HFF-Myc (cell line): Measurements from ENCODE around the gene REEP6.

ENCODE experiments used
- DNase-seq: peaks from one replicate; pipeline ENCODE4 v3.0.0-alpha.2; 2011; ENCODE audit warnings: low read depth; ENCODE audit errors: extremely low read depth
- H3K4me3 ChIP-seq: replicated peaks from 2 replicates; pipeline ENCODE4 v1.5.1; 2011; ENCODE audit warnings: low read depth, mild to moderate bottlenecking, control low read depth, low read length
- CTCF ChIP-seq: IDR thresholded peaks from 2 replicates; pipeline ENCODE4 v1.5.1; 2012; ENCODE audit warnings: mild to moderate bottlenecking, low read depth, low read length, control low read depth; ENCODE audit errors: missing control alignments

REEP6 gene

GRCh38 chr19:1507763-1508506, 17.0 kb downstream of the REEP6 start:
- no peak for TF ChIP-seq CTCF
- peak; percentile 82 for DNase-seq
- H3K4me3 ChIP-seq = peak overlapping the region; percentile 33; the same call in 1 of the 2 replicates

- 0 out of 2 replicates have a peak overlapping the region, but pooled peaks have one; percentile 7 for H3K4me3 ChIP-seq
- TF ChIP-seq CTCF = no peak
- DNase-seq = no peak
These were observed 17.5 kb downstream of the REEP6 start for GRCh38 chr19:1508507-1508856.

- H3K4me3 ChIP-seq = no peak overlapping the region
- no peak for TF ChIP-seq CTCF
- no peak for DNase-seq
These were observed 18.8 kb downstream of the REEP6 start for GRCh38 chr19:1509602-1510441.

- no peak for TF ChIP-seq CTCF
- H3K4me3 ChIP-seq = no peak overlapping the region
- DNase-seq = no peak
These were observed 19.4 kb downstream of the REEP6 start for GRCh38 chr19:1510442-1510806.

GRCh38 chr19:1510807-1511206, 19.8 kb downstream of the REEP6 start:
- DNase-seq = no peak
- TF ChIP-seq CTCF = no peak
- no peak overlapping the region for H3K4me3 ChIP-seq

DNA sequence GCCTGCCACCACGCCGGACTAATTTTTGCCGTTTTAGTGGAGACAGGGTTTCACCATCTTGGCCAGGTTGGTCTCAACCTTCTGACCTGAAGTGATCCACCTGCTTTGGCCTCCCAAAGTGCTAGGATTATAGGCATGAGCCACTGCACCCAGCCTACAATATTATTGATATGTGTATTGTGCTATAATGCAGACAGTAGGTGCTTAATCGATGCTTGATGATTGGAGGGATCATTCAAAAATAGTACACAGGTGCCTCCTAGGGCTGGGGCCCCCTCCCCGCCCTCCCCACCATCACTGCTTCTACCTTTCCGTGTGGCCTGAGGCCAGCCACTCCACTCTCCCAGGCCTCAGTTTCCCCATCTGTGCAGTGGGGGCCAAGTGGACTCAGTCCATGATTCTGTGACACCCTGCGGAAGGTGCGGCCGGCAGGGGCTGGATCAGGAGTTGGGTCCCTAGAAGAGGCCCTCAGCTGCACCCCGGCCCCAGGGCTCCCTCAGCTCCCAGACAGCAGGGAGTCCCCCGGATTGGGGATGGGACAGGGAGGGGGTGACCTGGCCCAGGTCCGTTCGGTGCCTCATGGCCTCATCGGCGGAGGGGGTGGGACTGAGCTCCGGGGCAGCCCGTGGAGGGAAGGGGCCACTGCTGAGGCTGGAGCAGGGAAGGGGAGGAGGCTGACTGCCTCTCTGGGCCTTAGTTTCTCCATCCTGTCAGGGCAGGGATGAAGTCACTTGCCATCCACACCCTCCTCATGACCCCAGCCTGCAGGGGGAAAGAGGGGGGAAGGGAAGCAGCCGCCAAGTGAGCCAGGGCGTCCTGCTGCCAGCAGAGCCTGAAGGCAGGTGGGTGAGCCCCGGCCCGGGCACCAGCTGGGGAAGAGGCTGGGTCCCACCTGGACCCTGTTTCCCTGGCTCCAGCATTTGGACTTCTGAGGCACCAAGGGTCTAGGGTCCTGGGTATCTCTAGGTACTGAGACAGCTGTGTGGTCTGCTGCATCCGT, 20.6 kb downstream of the REEP6 start:
- no peak overlapping the region for H3K4me3 ChIP-seq
- no peak for TF ChIP-seq CTCF
- DNase-seq = no peak
